T47D (cell line): ENCODE measurements around the gene USP13.
A peak's percentile ranks its signal among the peaks of the same experiment; 100 is the strongest.

Source experiments
- DNase-seq, 2 experiments: peaks; one replicate each; pipeline versions ENCODE4 v3.0.0 to v3.0.0-alpha.2; 2011 to 2012; ENCODE audit warnings: low read depth in 1 of 2, low spot score in 1 of 2
- JUND ChIP-seq: IDR thresholded peaks from 2 replicates; pipeline ENCODE4 v1.6.1; 2012; ENCODE audit warnings: low read depth
- in situ Hi-C: cut with HindIII; loops from 2 replicates; pipeline ENCODE4 v1.10.0; 2016; ENCODE audit warnings: low sequenced_read_pairs, low pct_unique_long_range_greater_than_20kb

USP13 gene

DNA sequence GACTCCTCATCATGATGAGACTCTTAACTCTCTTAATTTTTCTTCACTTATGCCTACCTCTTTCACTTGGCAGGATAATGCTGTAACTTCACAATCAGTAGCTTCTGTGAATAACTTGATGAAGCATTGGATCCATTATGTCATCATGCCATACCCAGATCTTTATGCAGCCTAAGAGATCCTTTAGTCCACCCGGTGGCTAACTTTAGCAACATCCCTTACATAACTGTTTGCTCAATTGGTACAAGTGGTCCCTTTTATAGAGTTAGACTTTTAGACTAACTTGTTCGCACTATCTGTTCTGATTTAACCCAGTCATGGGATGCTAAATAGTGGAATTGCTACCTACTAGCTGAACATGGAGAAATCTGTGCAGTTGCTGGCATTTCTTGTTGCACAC, 184.5 kb downstream of the USP13 start:
- DNase-seq: peak in 1 of 2 experiments; percentile 74
- no peak for TF ChIP-seq JUND
- in situ Hi-C loops: no loop called here
